HG02970 (cell line): ENCODE results near the gene PDPK1.
"Not testable (repeated sequence)": the region's sequence is repeated elsewhere in the genome, so short reads cannot be mapped to it uniquely, and the experiment has no call there.

Experiments used
- ATAC-seq: cut with Tn5 transposase; IDR thresholded peaks from one replicate; pipeline ENCODE4 v1.9.1; 2021; ENCODE audit warnings: mild to moderate bottlenecking, moderate library complexity, moderate number of reproducible peaks; ENCODE audit not compliant: unreplicated experiment, low FRiP score

The PDPK1 gene

GRCh38 chr16:2584729-2585650 lies 47.2 kb downstream of the PDPK1 start:
- no peak for ATAC-seq

GRCh38 chr16:2585651-2586081 lies 47.8 kb downstream of the PDPK1 start:
- no peak for ATAC-seq

DNA sequence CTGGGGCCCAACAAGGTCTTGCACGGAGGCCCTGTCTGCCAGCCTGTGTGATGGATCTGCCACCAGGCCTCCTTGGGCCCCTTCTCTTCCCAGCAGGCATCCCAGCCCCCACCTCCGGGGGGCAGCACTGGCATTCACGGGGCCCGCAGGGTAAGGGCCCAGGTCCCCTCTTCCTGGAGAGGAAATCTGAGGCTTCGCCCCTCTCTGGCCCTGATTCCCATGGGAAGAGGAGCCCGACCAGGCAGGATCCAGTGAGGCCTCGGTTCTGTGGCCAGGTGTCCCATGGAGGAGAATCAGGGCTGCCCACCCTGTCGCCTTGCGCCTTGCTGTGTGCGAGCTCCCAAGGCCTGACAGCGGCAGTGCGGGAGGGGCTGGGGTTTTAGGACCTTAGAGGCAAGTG lies 48.4 kb downstream of the PDPK1 start:
- ATAC-seq: no peak

DNA sequence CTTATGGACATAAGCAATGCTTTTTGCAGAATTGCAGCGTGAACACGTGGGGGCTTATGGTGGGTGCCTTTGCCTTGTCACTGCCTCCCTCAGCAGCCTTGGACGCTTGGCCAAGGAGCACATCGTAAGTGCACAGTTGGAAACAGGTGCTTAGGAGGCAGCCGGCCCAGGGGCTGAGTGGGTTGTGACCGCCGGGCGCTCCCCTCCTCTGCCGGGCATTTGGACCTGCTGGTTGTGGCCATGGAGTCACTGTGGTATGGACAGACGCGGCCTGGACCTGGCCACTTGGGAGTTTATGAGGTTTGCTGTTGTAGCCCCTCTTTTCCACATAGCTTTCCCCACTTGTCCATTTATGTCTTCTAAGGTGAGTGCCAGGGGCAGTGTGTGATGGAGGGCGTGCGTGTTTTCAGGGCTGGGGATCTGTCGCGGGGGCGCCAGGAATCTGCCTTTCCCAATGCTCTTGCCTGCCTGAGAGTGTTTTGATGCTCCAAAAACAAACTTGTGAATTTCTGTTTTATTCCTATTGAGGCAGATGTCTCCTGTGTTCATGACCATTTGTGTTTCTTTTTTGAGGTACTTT lies 49.2 kb downstream of the PDPK1 start:
- no peak for ATAC-seq

GRCh38 chr16:2587891-2588565 lies 50.2 kb downstream of the PDPK1 start:
- ATAC-seq: no peak

- ATAC-seq: no peak
These were observed 53.8 kb downstream of the PDPK1 start for GRCh38 chr16:2591476-2592240.

DNA sequence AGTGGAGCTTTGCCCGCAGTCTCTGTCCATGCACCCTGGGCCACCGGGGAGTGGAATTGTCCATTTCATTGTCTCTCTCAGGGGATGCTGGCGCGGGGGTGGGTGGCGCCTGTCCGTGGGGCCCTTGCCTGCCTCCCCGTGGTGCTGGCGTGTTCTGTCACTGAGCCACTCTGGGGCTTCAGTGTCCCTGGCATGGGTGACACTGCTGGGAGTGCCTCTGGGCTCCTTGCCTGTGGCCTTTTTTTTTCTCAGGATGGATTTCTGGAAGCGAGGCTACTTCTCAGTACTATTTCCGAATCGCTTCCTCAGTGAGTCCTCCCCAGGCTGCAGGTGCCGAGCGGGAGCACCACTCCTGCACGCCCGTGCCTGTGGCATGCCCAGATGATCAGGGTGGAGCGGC lies 55.0 kb downstream of the PDPK1 start:
- ATAC-seq: no peak

DNA sequence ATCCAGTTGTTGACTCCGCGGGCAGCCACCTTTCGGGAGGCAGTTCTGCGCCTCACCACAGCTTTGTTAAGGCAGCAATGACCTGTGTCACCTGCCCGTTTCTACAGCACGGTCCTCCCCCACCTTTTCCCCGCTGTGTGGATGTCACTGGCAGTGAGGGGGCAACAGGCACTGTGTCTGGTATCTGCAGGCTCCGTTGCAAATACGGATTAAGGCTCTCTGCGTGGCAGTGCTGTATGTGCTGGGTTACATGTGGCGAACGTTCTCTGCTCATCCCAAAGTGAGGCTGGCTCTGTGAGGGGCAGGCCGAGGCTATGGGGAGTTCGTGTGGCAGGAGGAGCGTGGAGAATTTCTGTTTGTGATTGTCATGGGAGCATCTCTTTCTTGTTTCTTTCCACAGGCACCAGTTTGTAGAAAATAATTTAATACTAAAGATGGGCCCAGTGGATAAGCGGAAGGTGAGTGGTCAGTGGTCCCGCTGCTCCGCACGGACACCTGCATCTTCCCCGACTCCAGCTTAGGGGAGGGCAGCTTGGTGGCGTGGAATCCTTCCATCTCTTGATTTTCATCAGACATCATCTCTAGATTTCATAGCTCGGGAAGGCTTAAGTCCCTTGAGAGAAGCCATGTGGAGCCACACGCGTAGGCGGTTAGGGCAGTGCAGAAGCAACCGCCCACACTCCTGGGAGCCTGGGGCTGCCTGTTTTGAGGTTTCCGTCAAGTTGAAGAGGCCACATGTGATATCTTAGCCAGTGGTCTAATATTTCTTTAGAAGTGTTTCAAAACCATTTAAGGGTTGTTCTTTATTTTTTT lies 57.8 kb downstream of the PDPK1 start:
- no peak for ATAC-seq

GRCh38 chr16:2596747-2597559 lies 59.1 kb downstream of the PDPK1 start:
- no peak for ATAC-seq

- ATAC-seq: no peak
These were observed 59.7 kb downstream of the PDPK1 start for GRCh38 chr16:2597560-2597902.

DNA sequence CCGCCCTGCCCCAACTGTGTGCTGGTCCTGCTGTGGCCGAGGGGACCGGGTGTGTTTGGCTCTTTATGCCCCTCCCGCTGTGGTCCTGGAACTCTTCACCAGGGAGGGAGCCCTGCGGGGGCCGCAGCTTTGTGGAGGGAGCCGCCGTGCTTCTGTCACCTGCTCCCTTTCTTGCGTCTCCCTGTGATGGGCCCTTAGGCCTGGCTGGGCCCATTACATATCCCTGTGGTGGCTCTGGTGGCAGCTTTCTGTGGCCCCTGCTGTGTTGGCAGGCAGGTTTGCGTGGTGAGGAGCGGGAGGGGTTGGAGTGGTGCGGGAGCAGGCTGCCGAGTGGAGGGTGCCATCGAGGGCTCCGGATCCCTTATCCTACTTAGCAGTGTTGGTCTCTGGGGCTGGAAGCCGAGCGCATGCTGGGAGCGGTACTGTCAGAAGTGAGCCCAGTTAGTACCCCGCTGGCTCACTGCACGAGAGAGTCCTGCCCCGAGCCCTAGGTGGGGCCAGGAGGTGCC lies 60.4 kb downstream of the PDPK1 start:
- no peak for ATAC-seq

DNA sequence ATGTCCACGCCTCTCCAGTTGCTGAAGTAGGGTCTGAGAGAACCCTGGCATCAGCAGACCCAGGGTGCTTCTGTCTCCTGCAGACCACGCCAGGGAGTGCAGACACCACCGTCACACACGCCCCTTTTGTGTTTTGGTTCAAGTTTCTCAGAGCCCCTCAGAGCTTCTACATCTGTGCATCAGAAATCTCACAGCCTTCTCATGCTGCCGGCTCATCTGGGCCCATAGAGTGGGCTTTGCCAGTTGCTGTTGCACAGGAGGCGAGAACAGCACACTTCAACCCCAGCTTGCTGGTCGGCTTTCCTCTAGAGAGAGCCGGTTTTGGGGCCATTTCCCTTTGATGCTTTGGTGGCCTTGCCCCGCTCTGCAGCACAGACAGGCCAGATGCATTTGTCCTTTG lies 60.9 kb downstream of the PDPK1 start:
- no peak for ATAC-seq

GRCh38 chr16:2599165-2599564 lies 61.3 kb downstream of the PDPK1 start:
- ATAC-seq: not testable (repeated sequence)

GRCh38 chr16:2599785-2600184 lies 62.0 kb downstream of the PDPK1 start:
- not testable (repeated sequence) for ATAC-seq

DNA sequence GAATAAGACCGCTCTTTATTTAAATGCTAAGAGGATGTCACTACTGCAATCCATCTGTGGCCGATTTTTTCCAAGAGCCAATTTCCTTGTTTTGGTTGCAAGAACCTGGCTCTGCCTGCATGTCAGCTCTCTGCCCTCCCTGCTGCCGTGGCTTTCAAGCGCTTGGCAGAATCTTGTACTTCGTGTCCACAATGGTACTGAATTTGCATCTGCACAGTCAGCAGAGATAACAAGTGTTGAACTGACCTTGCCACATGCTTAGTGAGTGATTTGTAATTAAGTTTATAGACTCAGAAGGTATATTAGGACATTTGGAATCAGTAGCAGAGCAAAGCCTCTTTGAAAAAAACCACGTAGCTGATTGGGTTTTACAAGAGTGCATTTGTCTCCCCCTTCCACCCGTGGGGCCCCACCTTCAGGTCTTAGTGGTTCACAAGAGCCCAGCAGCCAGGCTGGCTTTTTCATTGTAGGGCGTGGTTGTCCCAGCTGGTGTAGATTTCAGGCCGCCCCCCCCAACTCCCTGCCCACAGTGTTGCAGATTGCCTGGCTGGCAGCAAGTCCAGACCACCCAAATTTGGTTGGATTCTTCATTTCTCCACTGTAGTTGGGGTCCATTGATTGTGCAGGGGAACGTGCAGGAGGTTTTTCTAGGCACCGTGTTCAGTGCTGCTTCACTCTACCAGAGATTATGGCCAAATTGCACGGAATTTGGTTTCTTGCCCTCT lies 63.6 kb downstream of the PDPK1 start:
- ATAC-seq: not testable (repeated sequence)

DNA sequence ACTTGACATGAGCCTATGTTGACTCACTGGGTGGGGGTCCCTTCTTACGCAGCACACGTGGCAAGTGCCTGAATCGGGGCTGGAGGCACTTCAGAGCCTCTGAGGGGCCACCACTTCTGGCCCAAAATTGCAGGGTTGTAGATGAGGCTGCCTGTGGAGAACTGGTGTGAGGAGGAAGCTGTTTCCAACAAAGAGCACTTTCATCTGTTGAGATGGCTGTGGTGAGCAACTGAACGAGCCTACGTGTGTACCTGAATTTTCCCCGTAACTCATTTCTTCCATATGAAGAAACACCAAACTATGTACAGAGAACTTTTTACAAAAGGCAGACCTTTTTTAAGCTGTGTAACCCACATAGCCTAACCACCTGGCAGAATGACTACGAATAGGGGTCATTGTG lies 64.4 kb downstream of the PDPK1 start:
- ATAC-seq: not testable (repeated sequence)

GRCh38 chr16:2603165-2604015 lies 65.6 kb downstream of the PDPK1 start:
- ATAC-seq: peak; percentile 53
